NCI-H2171 (cell line): ENCODE data around the gene RNF144A.

Source experiments
- DNase-seq: peaks from one replicate; lab custom pipeline; 2025; lab: John Stamatoyannopoulos, UW

RNF144A gene

DNA sequence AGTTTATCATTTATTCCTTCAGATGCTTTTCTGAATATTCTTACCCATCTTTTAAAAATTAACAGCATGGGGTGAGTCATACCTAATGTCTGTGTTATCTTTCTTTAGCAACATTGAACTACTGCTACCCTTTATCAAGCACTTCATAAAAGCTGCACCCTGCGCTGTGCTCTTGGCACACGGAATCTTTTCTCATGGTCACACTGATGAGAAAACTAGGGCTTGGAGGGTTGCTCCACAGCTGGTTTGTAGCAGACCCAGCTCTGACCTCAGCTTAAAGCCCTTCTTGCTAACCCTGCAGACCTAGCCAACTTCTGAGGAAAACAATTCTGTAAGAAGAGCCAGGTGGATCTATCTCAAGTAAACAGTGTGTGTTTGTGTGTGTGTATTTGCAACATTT lies 106.3 kb downstream of the RNF144A start:
- DNase-seq: no peak

DNA sequence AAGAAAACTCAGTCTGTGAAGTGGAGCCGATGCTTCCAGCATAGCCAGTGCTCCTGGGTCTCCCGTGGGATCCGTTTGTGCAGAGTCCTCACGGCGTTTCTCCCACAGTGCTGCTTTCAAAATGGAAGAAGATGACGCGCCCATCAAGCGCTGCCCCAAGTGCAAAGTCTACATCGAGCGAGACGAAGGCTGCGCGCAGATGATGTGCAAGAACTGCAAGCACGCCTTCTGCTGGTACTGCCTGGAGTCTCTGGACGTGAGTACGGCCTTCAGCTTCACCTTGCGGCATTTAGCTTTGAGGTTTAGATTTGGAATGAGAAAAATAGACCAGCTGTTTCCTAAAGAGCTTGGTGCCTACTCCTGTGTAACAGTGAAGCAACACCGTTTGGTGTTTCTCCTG lies 107.0 kb downstream of the RNF144A start:
- DNase-seq: no peak

DNA sequence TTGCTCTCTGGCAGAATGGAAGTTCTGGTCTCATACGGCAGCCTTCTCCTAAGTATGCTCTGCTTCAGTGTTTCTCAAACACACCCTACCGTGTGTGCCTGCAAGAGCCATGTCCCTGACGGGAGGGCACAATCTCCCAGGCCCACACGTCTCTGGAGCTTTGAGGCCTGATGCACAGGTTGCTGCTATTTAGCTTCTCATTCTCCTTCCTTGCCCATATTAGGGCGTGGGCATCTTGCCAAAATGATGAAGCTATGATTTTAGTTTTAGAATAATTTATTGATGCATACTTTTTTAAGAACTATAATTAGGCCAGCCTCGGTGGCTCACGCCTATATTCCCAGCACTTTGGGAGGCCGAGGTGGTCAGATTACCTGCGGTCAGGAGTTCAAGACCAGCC lies 107.9 kb downstream of the RNF144A start:
- DNase-seq: no peak

DNA sequence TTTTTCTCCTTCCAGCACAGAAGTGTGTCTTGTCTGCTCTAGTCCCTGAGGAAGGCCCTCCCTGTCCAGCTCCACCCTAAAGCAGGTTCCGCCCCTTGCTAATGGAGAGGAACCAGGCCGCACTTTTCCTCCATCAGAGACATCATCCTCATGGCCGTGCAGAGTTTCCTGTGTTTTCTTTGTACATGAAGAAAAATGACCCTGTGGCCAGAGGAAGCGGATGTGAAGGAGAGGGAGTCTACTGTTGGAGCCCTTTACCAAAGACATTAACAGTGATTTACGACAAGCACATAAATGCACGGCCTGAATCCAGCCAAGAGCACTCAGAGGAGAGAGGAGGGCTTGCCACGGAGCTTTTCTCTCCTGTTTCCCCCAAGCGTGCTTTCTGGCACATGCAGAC lies 109.5 kb downstream of the RNF144A start:
- no peak for DNase-seq

DNA sequence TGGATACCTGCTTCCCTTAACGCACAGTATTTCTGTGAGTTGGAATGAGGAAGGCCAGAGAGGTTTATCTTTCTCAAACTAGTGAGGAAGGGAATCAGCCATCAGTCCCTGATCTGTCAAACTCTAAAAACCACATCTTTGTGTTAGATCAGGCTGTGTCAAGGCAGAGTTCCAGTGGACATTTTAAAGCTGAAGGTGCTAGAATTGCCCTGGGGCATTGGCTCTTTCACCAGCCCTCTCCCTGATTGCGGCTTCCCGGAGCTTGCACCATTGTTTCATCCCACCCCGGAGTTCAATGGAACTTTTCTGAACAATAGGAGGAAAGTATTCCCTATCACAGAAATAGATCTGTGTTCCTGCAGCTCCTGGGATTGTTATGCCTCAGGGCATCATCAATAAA lies 110.2 kb downstream of the RNF144A start:
- no peak for DNase-seq

DNA sequence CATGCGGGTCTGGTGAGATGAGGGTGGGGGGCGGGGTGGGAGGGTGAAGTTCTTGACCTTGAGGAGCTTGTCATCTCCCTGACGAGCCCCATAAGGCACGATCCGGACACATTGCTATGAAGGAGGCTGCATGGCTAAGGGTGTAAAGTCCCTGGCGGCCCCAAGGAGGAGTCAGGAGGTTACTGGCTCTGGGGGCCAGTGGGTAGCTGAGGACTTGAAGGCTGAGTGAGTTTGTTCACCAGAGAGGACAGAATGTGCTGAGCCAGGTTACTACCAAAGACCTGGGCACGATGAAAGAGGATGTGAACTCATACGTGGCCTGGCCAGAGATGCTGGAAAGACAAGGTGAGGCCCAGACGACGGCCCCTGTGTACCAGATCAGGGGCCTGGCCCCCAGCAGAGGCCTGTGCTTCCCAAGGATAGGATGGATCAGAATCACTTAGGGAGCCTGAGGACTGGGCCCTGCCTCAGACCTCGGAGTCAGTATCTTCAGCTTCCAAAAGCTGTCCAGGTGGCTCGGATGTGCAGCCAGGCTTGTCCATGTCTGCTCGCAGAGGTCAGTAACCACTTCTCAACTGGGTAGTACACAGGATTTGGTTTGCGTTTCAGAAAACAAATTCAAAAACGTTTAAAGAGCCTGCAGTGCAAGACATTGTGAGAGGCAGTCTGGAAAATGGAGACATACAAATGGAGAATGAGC lies 110.9 kb downstream of the RNF144A start:
- DNase-seq: no peak

DNA sequence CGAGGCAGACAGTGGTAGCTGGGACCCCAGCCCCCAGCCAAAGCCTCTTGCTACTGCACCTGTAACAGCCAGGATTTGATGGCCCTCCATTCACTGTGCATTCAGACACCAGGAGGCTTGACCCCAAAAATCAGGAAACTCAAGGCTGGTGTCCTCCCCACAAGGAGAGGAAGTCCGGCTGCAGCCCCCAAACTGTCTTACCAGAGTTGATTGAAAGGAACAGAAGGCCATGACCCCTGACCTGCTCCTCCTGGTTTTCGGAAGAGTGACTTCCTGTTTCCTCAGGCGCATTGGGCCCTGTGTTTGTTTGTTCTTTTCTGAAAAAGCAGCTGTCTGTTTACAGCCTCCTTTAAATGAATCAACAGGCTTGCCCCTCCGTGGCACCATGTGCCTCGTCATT lies 111.6 kb downstream of the RNF144A start:
- DNase-seq: no peak

DNA sequence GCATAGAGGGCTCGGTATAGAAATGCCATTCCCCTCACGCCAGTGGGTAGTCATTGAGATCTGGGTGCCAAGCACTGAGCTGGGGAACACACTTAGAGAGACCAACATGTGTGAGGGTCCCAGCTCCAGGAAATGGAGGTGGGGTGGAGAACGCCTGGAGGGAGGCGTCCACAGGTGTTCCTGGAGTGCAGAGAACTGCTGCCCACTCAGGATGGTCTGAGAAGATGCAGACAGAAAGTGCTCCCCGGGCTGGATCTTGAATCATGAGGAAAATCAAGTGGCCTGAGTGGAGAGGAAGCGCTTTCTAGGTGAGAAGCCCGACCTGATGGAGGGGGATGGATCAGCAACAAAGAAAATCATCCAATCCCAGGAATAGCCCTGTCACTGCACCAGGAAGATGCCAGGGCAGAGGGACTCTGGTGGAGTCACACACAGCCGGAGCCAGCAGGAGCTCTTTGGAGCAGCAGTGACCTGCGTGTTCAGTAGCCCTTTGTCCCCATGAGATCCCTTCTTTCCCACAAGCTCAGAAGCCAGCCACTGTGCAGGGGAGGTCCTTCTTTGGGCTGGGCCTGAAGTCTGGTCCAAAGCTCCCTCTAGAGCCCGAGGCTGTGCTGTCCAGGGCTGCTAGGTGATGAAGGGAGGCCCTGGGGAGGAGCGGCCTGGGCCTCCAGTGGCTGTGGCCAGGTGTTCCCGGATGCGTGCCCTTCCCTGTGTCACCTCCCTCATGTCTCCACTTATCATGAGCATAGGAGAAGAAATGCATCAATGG lies 112.3 kb downstream of the RNF144A start:
- DNase-seq: no peak

DNA sequence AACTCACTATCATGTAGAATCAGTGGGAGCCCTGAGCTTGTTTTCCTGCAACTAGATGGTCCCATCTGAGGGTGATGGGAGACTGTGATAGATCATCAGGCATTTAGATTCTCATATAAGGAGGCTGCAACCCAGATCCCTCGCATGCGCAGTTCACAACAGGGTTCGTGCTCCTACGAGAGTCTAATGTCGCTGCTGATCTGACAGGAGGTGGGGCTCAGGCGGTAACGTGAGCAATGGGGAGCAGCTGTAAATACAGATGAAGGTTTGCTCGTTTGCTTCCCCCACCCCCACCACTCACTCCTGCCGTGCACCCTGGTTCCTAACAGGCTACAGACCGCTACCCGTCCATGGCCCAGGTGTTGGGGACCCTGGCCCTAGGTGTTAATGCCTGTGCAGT lies 113.6 kb downstream of the RNF144A start:
- DNase-seq: no peak

DNA sequence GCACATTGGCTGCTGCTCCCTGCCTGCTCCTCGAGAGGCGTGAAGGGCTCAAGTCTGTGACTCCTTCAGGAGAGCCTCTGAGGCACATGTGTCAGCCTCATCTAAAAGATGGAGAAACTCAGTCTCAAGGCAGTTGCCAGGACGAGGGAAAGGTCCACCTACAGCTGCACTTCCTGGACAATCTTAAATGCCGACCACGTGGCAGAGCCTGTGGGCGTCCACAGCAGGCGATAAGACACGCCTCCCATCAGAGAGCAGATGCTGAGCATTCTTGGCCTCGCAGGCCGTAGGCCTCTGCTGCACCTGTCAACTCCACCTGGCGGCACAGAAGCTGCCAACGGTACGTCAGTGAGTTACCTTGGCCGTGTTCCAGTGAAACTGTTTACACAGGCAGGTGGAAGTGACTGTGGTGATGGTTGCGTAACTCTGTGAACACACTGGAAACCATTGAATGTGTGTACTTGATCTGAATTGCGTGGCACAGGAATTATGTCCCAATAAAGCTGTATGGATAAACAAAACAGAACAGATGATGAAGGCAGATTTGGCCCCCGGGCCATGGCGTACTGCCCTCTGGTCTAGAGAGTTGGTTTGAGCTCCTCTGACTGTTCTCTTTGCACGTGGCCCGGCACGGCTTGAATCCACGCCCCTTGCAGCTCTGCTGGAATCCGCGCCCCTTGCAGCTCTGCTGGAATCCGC lies 114.5 kb downstream of the RNF144A start:
- DNase-seq: peak; percentile 100

DNA sequence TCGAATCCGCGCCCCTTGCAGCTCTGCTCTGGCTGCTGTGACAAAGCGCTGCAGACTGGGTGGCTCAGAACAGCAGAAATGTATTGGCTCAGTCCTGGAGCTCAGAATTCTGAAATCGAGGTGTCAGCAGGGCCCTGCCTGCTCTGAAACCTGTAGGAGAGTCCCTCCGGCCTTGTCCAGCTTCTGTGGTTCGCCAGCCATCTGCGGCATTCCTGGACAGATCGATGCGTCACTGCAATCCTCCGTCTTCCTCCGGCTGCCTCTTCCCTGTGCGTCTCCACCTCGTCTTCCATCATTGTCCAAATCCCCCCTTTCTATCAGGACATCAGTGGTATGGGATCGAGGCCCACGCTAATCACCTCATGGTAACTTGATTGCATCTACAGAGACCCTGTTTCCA lies 115.2 kb downstream of the RNF144A start:
- no peak for DNase-seq

DNA sequence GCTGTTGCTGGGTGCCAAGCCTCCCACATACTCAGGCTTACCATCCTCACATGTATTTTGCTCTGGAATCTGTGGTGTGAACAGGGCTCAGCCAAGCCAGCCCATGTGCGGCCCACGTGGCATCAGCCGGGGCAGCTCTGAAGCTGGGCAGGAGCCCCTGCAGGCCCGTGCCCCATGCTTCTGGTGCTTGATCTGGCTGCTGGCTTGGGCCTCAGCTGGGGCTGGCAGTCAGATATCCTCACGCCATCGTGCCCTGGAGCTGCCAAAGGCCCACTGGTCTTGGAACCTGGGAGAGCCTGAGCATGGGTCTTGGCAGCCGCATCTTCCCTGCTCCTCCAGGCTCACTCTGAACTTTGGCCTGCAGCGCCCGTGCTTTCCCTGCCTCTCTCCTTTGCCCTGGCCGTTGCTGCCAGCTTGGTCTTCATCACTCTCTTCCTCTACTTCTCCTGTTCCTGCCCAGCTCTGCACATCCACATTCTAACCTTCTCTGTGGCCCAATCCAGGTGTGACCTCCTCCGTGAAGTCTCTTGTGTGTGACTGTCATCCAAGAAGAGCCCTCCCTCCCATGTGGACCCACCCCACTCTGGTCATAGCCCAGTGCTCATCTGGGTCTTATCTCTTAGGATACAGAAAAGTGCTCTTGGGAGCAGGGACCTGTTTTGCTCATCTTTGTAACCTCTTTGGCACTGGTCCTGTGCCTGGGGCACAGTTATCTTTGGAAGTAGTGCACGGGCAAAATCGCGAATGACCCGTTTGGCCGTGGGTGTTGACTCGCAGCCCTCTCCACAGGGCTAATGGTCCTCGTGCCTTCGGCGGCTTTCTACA lies 116.1 kb downstream of the RNF144A start:
- DNase-seq: no peak

DNA sequence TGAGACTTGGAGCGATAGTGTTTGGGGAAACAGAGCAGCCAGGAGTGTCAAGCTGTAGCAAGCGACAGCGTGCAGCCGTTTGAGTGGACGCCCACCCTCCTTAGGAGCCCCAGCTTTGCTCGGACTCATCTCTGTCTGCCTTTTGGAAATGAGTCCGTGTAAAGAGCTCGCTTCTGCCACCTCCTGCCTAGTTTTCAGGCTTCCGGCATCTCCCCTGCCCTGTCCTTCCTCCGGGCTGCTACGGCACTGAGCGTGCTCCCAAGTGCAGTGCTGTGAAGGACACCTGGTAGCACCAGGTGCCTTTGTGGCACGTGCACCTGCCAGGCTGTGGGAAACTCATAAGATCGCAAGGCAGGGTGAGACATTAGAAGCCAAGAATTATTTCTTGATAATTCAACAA lies 117.1 kb downstream of the RNF144A start:
- no peak for DNase-seq

DNA sequence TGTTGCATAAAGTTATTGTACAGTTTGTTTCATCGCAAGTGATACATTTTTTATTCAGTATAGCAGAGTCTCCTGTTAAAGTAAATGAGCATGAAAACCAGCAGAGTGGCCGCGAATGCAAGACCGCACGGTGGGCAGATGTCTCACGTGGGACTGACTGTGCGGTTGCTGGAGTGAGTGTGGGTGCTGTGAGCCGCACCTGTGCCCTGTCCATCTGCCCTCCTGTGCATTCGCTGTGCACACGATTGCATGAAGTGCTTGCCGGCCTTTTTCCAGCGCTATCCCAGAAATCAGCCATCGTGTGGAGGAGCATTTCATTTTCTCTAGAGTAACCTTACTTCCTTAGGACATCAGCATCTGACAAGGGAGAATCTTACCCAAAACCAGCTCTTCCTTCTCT lies 118.7 kb downstream of the RNF144A start:
- DNase-seq: no peak

DNA sequence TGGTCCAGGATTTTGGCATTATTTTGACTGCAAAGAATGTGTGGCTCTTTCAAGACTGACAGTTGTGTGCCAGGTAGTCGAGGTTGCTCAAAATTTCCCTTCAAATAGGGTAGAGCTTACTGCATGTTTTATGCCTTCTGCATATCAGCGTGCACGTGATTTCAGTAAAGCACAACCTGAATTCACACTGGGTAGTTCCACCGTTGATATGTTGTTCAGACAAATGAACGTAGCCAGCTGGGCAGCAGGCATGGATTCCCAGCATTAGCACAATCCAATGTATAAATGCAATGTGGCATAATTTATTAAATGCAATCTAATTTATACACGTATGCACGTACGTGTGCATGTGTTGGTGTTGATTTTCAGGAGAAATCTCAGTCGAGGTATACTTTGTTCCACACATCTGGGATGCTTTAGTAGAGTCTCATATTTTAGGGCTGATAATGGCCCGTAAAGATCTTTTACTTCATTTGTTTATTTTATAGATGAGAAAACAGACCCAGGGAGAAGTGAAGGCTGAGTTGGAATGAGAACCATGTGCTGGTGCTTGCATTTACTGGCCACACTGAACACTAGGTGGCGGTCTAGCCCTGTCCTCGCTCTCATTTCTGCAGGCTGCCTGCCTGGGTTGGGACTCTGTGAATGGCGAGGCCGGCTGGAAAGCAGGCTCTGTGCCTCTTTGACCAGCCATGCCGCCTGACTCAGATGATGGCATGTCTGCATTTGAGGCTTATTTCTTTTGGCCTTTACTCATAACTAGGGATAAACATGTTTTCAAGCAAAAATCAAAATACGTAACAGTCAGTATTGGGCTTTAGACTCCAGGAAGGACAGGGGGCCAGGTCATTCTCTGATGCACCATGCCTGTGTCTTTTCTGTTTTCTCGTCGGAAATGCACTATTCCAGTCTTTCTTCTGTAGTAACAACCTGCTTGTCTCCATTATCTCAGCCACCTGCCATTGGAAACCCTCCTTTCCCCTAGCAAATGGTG lies 120.4 kb downstream of the RNF144A start:
- peak; percentile 18 for DNase-seq

DNA sequence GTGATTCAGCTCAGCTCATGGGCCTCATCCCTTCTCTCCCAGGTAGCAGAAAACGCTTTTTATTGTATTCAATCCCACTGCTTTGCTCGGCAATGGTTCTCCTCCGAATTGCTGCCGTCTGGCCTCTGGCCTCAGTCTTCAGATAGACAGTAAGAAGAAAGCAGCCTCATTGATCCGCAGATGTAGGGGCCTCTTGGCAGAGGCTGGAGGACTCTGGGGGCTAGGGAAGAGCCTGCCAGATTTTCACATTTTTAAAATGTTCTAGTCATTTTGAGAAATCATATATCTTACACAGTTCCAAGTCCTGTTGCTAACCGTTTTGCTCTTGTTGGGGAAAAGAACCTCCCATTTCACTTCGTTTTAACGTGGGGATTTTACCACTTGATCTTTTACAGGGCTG lies 123.3 kb downstream of the RNF144A start:
- no peak for DNase-seq

DNA sequence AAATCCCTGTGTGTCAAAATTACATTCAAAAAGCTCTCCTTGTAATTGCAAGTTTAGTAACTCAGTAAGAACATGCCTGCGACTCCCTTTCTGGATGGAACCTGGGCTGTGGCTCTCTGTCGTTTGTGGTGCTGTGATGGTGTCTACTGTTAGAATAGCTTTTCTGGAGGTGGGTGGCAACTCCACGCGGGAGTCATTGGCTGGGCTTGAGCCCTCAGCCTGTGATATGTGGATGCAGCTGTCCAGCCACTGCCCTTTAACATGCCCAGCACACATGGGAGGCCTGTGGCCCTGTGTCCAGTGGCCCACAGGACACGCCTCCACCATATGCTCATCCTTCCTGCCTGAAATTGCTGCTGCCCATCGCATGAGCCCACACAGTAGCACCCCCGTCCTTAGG lies 124.2 kb downstream of the RNF144A start:
- DNase-seq: no peak

DNA sequence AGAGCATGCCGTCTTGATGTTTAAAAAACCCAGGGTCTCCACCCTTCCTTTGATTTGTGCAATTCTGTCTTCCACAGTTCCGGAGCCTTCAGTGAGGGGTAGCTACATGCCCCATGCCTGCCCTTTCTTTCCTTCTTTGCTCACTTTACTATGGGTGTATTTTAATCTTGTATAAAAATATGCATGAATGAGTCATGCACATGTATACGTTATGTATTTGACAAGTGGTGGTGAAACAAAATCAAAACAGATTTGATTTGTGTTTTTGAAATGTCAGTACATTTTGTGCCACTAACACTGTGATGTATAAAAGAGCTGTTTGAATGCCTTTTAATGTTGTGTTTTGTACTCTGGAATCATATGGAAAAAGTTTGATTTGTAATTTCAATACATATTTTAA lies 126.5 kb downstream of the RNF144A start:
- no peak for DNase-seq

DNA sequence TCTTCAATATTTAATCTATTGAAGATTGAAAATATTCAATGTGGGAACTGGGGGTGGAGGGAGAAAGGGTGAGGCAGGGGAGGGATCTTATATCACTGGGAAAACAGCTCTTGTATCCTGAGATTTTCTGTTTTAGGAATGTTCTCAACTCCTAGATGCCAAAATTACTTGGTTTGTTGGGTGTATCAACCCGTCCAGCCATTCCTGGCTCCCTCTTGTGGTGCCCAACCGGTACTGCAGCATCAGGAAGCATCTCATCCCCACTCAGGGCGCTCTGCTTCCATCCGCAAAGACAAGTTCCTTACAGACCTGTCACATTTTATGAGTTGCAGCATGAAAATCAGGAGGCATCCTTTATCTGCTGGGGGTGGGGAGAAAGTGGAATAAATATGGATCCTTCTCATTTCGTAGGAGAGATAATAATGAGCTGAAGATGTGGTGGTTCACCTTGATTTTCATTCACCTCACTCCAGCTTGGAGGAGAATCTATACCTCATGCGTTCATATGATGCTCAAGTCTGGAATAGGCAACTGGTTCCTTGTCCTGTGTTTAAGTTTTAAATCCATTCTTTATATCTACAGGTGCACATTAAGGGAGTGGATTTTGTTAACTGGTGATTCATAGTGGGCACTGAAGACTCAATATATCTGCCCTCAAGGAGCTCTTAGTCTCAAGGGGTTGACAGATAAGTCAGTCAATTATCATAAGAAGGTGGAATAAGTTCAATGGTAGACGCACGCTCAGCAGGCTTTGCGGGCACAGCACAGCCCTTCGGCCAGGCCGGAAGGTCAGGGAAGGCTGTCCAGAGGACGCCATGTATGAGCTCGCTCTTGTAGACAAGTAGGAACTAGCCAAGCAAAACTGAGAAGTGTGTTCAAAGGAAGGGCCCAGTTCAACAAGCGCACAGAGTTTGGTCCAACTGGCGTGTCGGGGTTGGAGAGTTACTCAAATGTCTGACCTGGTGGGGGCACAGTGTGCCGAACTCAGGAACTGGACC lies 127.3 kb downstream of the RNF144A start:
- DNase-seq: peak; percentile 20
